Measurements from ENCODE around the gene MYO1F. TPM values are rescaled to one million over a fixed set of nuclear protein-coding genes. Genes with fewer than 3 reads are reported as not detected.

Gene MYO1F
- total and polyA plus RNA-seq, 10 of the 15 experiments (the other 5 are each of a cell fraction or from before 2014, with no cell fraction given): 3.5 to 49.4 (median 31.3) TPM

GRCh38 chr19:8626842-8627241, 49.6 kb upstream of the MYO1F start:
- in situ Hi-C loops (cut with MboI): no loop called here
- Histone ChIP-seq H3K4me2 (ENCODE audit: control insufficient read depth, insufficient read depth) (no peak overlapping the region), H3K36me3 (ENCODE audit: control insufficient read depth in 2 of 2, insufficient read depth in 2 of 2, low read length in 1 of 2) (no peaks in the 10 kb centered on the region), H3K27me3 (replicated peaks in 1 of 2; ENCODE audit: control insufficient read depth in 2 of 2, insufficient read depth in 2 of 2, low read length in 1 of 2) (no peaks in the 10 kb centered on the region), H4K20me1 (ENCODE audit: control insufficient read depth, insufficient read depth) (no peaks in the 10 kb centered on the region), H3K27ac (ENCODE audit: control insufficient read depth, insufficient read depth) (no peak overlapping the region), H2AFZ (ENCODE audit: control insufficient read depth, low read depth, low read length) (no peak overlapping the region), H3K4me1 (ENCODE audit: control insufficient read depth, insufficient read depth, low read length) (no peaks in the 10 kb centered on the region), H3K9me3 (replicated peaks; ENCODE audit: control insufficient read depth, insufficient read depth, low read length) (no peaks in the 10 kb centered on the region; the same call in 2 of the 3 replicates), H3K4me3 (no peak overlapping the region), H3K79me2 (ENCODE audit: control insufficient read depth, insufficient read depth, low read length) (no peaks in the 10 kb centered on the region), H3K9ac (ENCODE audit: control insufficient read depth, insufficient read depth, low read length) (no peak overlapping the region)
- no TSS peak for BruUV-seq (replicated peaks)
- CTCF ChIA-PET: interaction anchor here (1.0 kb wide), 1 partner anchor 48 kb away, joined by 5 read pairs; no protein-coding TSS in a partner anchor
- WGBS (ENCODE audit: insufficient coverage, insufficient replicate concordance, low lambda C conversion rate, missing lambda C conversion rate): 53% methylated on average over 8 of the region's 8 CpGs
- SMC1A ChIA-PET (ENCODE audit: uncharacterized antibody, unreplicated experiment): no interaction called here
- RAD21 ChIA-PET (ENCODE audit: unreplicated experiment): no interaction called here
- POLR2A ChIA-PET: interaction anchor here (0.7 kb wide), 1 partner anchor 462 kb away, joined by 4 read pairs; no protein-coding TSS in a partner anchor
- no peak for DNase-seq (ENCODE audit: low read depth, low spot score)
- no peak for ATAC-seq
- intact Hi-C loops (cut with micrococcal nuclease; ENCODE audit: unreplicated experiment): no loop called here
- FAIRE-seq: no peak
- TF ChIP-seq E4F1 (IDR thresholded peaks at IDR 0.05; ENCODE audit: borderline replicate concordance, partially characterized antibody): no peak
- no peak for TF ChIP-seq SIN3A (IDR thresholded peaks at IDR 0.05; ENCODE audit: low read depth, low read length)
- no peak for TF ChIP-seq CUX1 (IDR thresholded peaks at IDR 0.05; ENCODE audit: insufficient replicate concordance, low read depth, low read length)
- TF ChIP-seq FOXM1 (IDR thresholded peaks at IDR 0.05; ENCODE audit: low read depth, low read length): no peak
- no peak for TF ChIP-seq CREB1 (IDR thresholded peaks at IDR 0.05; ENCODE audit: low read depth)
- TF ChIP-seq CHD2 (IDR thresholded peaks at IDR 0.05; ENCODE audit: borderline replicate concordance, low read depth, low read length): no peak
- TF ChIP-seq SRF (IDR thresholded peaks at IDR 0.05; ENCODE audit: low read depth in 2 of 2, low read length in 2 of 2): no peak
- no peak for TF ChIP-seq BCL11A (IDR thresholded peaks at IDR 0.05; ENCODE audit: low read depth, low read length)
- no peak for TF ChIP-seq IRF3 (IDR thresholded peaks at IDR 0.05)
- no peak for TF ChIP-seq CTCF (IDR thresholded peaks at IDR 0.05 in 2 of 3, conservative IDR thresholded peaks at IDR 0.05 in 1 of 3; ENCODE audit: control insufficient read depth in 2 of 3, extremely low read depth in 1 of 3, insufficient read depth in 1 of 3, low read depth in 3 of 3, low read length in 3 of 3)
- no peak for TF ChIP-seq NRF1 (conservative IDR thresholded peaks at IDR 0.05; ENCODE audit: low read depth, low read length)
